HepG2 (cell line): ENCODE data around the gene MTHFR. TPM values are rescaled to one million over a fixed set of nuclear protein-coding genes. Genes with fewer than 3 reads are reported as not detected.

ENCODE experiments used
- ASH2L ChIP-seq: fragments of 300-600, 200-600 bp; sonication (generic); IDR thresholded peaks from 2 replicates; pipeline ENCODE4 v1.7.0; 2017; ENCODE audit warnings: low read depth, mild to moderate bottlenecking, moderate library complexity, mixed read lengths, low read length; ENCODE audit not compliant: insufficient read length
- FOXC1 ChIP-seq: sonication (generic); formaldehyde crosslinking; IDR thresholded peaks from 2 replicates; pipeline ENCODE4 v1.8.0; 2022; ENCODE audit warnings: mild to moderate bottlenecking, missing genetic modification reagents, borderline replicate concordance
- FOXJ3 ChIP-seq: sonication (generic); formaldehyde crosslinking; IDR thresholded peaks from 2 replicates; pipeline ENCODE4 v1.4.0; 2020; ENCODE audit warnings: missing genetic modification reagents, mild to moderate bottlenecking, borderline replicate concordance
- HOXA3 ChIP-seq: sonication (generic); formaldehyde crosslinking; IDR thresholded peaks from 2 replicates; pipeline ENCODE4 v1.5.0; 2020; ENCODE audit warnings: missing genetic modification reagents
- HOXA5 ChIP-seq: sonication (generic); formaldehyde crosslinking; IDR thresholded peaks from 2 replicates; pipeline ENCODE4 v1.4.0; 2020; ENCODE audit warnings: missing genetic modification reagents
- KAT2B ChIP-seq: fragments of 150-350 bp; IDR thresholded peaks from 2 replicates; pipeline ENCODE4 v1.6.1; 2014; ENCODE audit warnings: low read depth, low read length, borderline replicate concordance
- KLF15 ChIP-seq: sonication (generic); formaldehyde crosslinking; IDR thresholded peaks from 2 replicates; pipeline ENCODE4 v1.8.1; 2023; ENCODE audit warnings: borderline replicate concordance, mild to moderate bottlenecking, inconsistent platforms, missing genetic modification reagents, mixed read lengths
- SATB2 ChIP-seq: sonication (generic); formaldehyde crosslinking; IDR thresholded peaks from 2 replicates; pipeline ENCODE4 v1.5.0; 2020; ENCODE audit warnings: missing genetic modification reagents
- SP4 ChIP-seq: sonication (generic); formaldehyde crosslinking; IDR thresholded peaks from 2 replicates; pipeline ENCODE4 v1.8.1; 2023; ENCODE audit warnings: mild to moderate bottlenecking, missing genetic modification reagents
- ZBTB3 ChIP-seq: sonication (generic); formaldehyde crosslinking; IDR thresholded peaks from 2 replicates; pipeline ENCODE4 v1.4.0; 2020; ENCODE audit warnings: low read depth, mild to moderate bottlenecking, moderate library complexity, missing genetic modification reagents, borderline replicate concordance
- ZFY ChIP-seq: sonication (generic); formaldehyde crosslinking; IDR thresholded peaks from 2 replicates; pipeline ENCODE4 v1.4.0; 2020; ENCODE audit warnings: missing genetic modification reagents
- ZNF101 ChIP-seq: sonication (generic); formaldehyde crosslinking; IDR thresholded peaks from 2 replicates; pipeline ENCODE4 v1.4.0; 2020; ENCODE audit warnings: mild to moderate bottlenecking, low read depth, missing genetic modification reagents, borderline replicate concordance
- ZNF256 ChIP-seq: sonication (generic); formaldehyde crosslinking; conservative IDR thresholded peaks from 2 replicates; pipeline ENCODE4 v1.4.0; 2020; ENCODE audit warnings: missing genetic modification reagents
- ZNF276 ChIP-seq: sonication (generic); formaldehyde crosslinking; IDR thresholded peaks from 2 replicates; pipeline ENCODE4 v1.4.0; 2020; ENCODE audit warnings: mild to moderate bottlenecking, low read depth, missing genetic modification reagents
- ZNF605 ChIP-seq: sonication (generic); formaldehyde crosslinking; IDR thresholded peaks from 2 replicates; pipeline ENCODE4 v1.8.0; 2022; ENCODE audit warnings: mild to moderate bottlenecking, missing genetic modification reagents
- ZNF616 ChIP-seq: sonication (generic); formaldehyde crosslinking; IDR thresholded peaks from 2 replicates; pipeline ENCODE4 v1.5.0; 2020; ENCODE audit warnings: low read depth, mild to moderate bottlenecking, missing genetic modification reagents
- ZNF746 ChIP-seq: sonication (generic); formaldehyde crosslinking; IDR thresholded peaks from 2 replicates; pipeline ENCODE4 v1.8.0; 2022; ENCODE audit warnings: mild to moderate bottlenecking, missing genetic modification reagents
- ZNF83 ChIP-seq: sonication (generic); formaldehyde crosslinking; IDR thresholded peaks from 2 replicates; pipeline ENCODE4 v1.4.0; 2020; ENCODE audit warnings: missing genetic modification reagents, mild to moderate bottlenecking, borderline replicate concordance
- ZNF850 ChIP-seq: sonication (generic); formaldehyde crosslinking; conservative IDR thresholded peaks from 2 replicates; pipeline ENCODE4 v1.9.0; 2021; ENCODE audit warnings: mild to moderate bottlenecking, missing genetic modification reagents
- polyA plus RNA-seq, 8 experiments: library from polyadenylated mRNA; depleted of rRNA in 3 of 8; stranded (reverse) in 7 of 8; unstranded in 1 of 8; fragments of >200 nt; fragmentation: Illumina TruSeq in 4 of 8; extraction: Trizol in 4 of 8; gene quantifications; 2 replicates each; pipeline versions ENCODE4 v1.2.1 to v1.2.3, GENCODE V29; 2011 to 2016; ENCODE audit warnings: low read depth in 4 of 8, missing spikeins in 1 of 8, mixed read lengths in 1 of 8; ENCODE audit not compliant: insufficient read depth in 1 of 8
- total RNA-seq, 5 experiments: library from RNA; depleted of rRNA; stranded (reverse); fragments of >200 nt; fragmentation: Illumina TruSeq; extraction: Trizol; gene quantifications; 2 replicates each; pipeline ENCODE4 v1.2.3, GENCODE V29; 2016; ENCODE audit warnings: low read depth in 1 of 5
- TF ChIP-seq, protein P1 (sequence below): sonication (generic); formaldehyde crosslinking; IDR thresholded peaks from 2 replicates; pipeline ENCODE4 v1.8.0; 2022; ENCODE audit warnings: missing genetic modification reagents, mild to moderate bottlenecking, borderline replicate concordance
- TF ChIP-seq, protein P2 (sequence below): sonication (generic); formaldehyde crosslinking; IDR thresholded peaks from 2 replicates; pipeline ENCODE4 v1.5.1; 2020; ENCODE audit warnings: missing genetic modification reagents, mild to moderate bottlenecking, borderline replicate concordance
- TF ChIP-seq, protein P3 (sequence below): sonication (generic); formaldehyde crosslinking; IDR thresholded peaks from 2 replicates; pipeline ENCODE4 v1.4.0; 2020; ENCODE audit warnings: missing genetic modification reagents

MTHFR gene
- total and polyA plus RNA-seq, 2 of the 13 experiments (the other 11 are each of a cell fraction or from before 2014, with no cell fraction given), result 3.8 to 8.2 TPM

- peak; percentile 89; the same call in 1 of the 2 replicates for TF ChIP-seq ZBTB3 (CRISPR knock-in tag)
- TF ChIP-seq, protein P1, sequence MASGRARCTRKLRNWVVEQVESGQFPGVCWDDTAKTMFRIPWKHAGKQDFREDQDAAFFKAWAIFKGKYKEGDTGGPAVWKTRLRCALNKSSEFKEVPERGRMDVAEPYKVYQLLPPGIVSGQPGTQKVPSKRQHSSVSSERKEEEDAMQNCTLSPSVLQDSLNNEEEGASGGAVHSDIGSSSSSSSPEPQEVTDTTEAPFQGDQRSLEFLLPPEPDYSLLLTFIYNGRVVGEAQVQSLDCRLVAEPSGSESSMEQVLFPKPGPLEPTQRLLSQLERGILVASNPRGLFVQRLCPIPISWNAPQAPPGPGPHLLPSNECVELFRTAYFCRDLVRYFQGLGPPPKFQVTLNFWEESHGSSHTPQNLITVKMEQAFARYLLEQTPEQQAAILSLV (CRISPR knock-in tag), result 0 out of 2 replicates have a peak, but pooled peaks have one; percentile 29
- TF ChIP-seq SATB2, result no peak
- TF ChIP-seq FOXJ3, result peak; percentile 92
- TF ChIP-seq ZNF850 (CRISPR knock-in tag), result no peak
- TF ChIP-seq, protein P2, sequence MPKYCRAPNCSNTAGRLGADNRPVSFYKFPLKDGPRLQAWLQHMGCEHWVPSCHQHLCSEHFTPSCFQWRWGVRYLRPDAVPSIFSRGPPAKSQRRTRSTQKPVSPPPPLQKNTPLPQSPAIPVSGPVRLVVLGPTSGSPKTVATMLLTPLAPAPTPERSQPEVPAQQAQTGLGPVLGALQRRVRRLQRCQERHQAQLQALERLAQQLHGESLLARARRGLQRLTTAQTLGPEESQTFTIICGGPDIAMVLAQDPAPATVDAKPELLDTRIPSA (CRISPR knock-in tag), result no peak
- no peak for TF ChIP-seq ZNF276 (CRISPR knock-in tag)
- peak; percentile 80 for TF ChIP-seq HOXA3 (CRISPR knock-in tag)
- 0 out of 2 replicates have a peak, but pooled peaks have one; percentile 47 for TF ChIP-seq ZNF256 (CRISPR knock-in tag)
- TF ChIP-seq ZNF616 (CRISPR knock-in tag), result no peak
- no peak; the same call in 1 of the 2 replicates for TF ChIP-seq SP4 (CRISPR knock-in tag)
- TF ChIP-seq, protein P3, sequence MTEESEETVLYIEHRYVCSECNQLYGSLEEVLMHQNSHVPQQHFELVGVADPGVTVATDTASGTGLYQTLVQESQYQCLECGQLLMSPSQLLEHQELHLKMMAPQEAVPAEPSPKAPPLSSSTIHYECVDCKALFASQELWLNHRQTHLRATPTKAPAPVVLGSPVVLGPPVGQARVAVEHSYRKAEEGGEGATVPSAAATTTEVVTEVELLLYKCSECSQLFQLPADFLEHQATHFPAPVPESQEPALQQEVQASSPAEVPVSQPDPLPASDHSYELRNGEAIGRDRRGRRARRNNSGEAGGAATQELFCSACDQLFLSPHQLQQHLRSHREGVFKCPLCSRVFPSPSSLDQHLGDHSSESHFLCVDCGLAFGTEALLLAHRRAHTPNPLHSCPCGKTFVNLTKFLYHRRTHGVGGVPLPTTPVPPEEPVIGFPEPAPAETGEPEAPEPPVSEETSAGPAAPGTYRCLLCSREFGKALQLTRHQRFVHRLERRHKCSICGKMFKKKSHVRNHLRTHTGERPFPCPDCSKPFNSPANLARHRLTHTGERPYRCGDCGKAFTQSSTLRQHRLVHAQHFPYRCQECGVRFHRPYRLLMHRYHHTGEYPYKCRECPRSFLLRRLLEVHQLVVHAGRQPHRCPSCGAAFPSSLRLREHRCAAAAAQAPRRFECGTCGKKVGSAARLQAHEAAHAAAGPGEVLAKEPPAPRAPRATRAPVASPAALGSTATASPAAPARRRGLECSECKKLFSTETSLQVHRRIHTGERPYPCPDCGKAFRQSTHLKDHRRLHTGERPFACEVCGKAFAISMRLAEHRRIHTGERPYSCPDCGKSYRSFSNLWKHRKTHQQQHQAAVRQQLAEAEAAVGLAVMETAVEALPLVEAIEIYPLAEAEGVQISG (CRISPR knock-in tag), result peak; percentile 71
- TF ChIP-seq ZNF83 (CRISPR knock-in tag), result no peak
- peak; percentile 89 for TF ChIP-seq ZNF605 (CRISPR knock-in tag)
- TF ChIP-seq ZNF101, result no peak
- peak; percentile 58; the same call in 1 of the 2 replicates for TF ChIP-seq ZFY (CRISPR knock-in tag)
- TF ChIP-seq KAT2B, result no peak
- peak; percentile 70 for TF ChIP-seq ASH2L
- peak; percentile 71; the same call in 1 of the 2 replicates for TF ChIP-seq HOXA5 (CRISPR knock-in tag)
- no peak for TF ChIP-seq KLF15 (CRISPR knock-in tag)
- TF ChIP-seq ZNF746 (CRISPR knock-in tag), result peak; percentile 45; the same call in 1 of the 2 replicates
- TF ChIP-seq FOXC1 (CRISPR knock-in tag), result no peak
These were observed 36.6 kb upstream of the MTHFR start (continued) for GRCh38 chr1:11842154-11843041.
